CD4-positive, alpha-beta T cell treated with Interleukin-6 for 4 hours (primary cell): ENCODE data around the gene DOHH.
A peak's percentile ranks its signal among the peaks of the same experiment; 100 is the strongest.
"Not testable (repeated sequence)": the region's sequence is repeated elsewhere in the genome, so short reads cannot be mapped to it uniquely, and the experiment has no call there.

Experiments used
- DNase-seq: peaks from one replicate; pipeline ENCODE4 v3.0.0-alpha.2; 2020; ENCODE audit warnings: mixed read lengths

Gene DOHH

DNA sequence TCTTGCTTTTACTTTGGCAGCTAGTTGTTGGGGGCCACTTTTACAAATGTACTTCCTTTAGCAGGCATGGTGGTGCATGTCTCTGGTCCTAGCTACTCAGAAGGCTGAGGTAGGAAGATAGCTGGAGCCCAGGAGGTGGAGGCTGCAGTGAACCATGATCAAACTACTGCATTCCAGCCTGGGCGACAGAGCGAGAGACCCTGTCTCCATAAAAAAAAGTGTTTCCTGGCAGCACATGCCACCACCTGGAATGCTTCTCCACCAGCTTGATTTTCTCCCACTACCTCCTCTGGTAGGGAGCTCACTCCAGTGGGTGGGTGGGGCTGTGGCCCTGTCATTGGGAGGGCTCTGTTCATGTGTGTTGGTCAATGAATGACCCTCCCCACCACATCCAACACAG lies 18.2 kb upstream of the DOHH start:
- DNase-seq = no peak

DNA sequence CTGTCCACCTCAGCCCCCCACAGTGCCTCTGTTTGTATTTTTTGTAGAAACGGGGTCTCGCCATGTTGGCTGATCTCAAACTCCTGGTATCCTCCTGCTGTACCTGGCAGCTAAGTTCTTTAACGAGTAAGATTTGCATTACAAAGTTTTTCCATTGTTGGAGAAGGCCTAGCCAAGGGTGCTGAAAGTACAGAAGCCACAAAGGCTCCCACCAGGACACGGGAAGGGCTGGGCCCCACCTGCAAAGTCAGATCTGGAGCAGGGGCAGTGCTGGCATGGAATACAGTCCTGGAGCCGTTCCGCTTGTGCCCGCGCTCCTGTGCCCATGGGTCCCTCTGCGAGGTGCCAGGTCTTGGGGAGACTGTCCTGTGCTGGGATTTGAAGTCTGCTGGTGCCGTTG lies 17.8 kb upstream of the DOHH start:
- DNase-seq = no peak

DNA sequence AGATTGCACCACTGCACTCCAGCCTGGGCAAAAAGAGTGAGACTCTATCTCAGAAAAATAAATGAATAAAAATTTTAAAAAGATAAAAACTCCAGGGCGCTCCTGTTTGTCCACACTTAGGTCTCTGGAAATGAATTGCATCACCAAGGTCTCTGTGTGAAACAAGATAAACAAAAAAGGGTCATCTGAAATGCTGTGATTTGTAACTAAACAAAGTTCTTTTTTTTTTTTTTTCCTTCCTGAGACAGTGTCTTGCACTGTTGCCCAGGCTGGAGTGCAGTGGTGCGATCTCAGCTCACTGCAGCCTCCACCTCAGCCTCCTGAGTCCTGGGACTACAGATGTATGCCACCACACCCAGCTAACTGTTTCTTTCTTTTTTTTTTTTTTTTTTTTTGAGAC lies 17.2 kb upstream of the DOHH start:
- DNase-seq = no peak

DNA sequence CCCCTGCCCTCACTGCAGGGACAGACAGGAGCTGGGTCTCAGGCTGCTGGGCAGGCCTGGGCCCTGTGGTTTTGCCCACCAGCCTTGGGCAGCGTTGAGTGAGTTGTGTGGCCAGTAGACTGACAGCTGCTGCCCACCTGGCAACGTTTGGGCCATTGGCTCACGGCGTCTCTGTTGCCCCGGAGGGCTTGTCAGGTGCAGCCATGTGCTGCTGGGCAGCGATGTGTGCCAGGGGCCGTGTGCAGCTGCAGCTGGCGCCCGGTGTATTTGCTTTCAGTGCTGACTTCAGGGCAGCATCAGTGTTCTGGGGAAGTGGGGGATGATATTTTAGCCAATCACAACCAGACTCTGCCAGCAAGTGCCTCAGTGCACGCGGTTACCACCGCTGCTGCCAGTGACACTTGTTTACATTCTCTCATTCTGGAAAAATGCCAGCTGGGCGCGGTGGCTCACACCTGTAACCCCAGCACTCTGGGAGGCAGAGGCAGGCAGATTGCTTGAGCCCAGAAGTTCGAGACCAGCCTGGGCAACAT lies 16.3 kb upstream of the DOHH start:
- DNase-seq = peak; percentile 65

DNA sequence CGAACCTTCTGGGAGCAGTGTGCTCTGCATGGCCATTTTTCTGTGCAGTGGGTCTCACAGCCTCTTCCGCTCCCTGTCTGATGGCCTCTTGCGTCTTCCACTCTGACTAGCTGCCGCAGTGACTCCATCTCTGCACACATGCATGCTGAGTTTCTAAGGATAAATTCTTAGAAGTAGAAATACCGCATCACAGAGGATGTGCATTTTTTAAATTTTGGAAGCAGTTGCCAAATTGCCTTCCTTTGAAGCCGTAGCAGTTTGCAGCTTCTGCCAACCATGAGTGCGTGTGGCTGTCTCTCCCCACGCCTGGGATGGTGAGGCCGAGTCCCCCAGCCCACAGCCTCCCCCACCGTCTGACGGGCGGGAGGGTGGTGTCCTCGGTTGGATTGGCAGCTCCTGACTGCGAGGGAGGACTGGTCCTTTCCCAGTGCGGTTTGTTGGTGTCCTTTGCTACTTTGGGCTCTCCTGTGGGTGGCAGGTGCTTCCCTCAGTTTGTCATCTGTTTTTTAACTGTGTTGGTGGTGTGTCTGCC lies 15.5 kb upstream of the DOHH start:
- DNase-seq = no peak

DNA sequence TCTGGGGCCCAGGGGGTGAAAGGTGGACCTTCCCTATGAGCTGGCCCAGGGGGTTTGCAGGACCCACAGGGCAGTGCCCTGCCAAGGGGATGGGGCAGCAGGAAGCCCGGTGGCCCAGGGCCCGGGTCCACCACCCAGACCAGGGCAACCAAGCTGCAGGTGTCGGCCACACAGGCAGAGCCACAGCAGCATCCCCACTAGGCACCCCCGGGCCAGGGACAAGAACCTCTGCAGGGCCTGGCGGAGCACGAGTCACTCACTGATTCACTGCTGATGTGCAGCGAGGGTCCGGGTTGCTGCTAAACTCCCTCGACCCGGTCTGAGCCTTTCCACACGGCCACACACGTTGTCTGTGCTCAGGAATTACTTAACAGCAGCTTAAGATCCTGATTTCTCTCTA lies 14.5 kb upstream of the DOHH start:
- no peak for DNase-seq

DNA sequence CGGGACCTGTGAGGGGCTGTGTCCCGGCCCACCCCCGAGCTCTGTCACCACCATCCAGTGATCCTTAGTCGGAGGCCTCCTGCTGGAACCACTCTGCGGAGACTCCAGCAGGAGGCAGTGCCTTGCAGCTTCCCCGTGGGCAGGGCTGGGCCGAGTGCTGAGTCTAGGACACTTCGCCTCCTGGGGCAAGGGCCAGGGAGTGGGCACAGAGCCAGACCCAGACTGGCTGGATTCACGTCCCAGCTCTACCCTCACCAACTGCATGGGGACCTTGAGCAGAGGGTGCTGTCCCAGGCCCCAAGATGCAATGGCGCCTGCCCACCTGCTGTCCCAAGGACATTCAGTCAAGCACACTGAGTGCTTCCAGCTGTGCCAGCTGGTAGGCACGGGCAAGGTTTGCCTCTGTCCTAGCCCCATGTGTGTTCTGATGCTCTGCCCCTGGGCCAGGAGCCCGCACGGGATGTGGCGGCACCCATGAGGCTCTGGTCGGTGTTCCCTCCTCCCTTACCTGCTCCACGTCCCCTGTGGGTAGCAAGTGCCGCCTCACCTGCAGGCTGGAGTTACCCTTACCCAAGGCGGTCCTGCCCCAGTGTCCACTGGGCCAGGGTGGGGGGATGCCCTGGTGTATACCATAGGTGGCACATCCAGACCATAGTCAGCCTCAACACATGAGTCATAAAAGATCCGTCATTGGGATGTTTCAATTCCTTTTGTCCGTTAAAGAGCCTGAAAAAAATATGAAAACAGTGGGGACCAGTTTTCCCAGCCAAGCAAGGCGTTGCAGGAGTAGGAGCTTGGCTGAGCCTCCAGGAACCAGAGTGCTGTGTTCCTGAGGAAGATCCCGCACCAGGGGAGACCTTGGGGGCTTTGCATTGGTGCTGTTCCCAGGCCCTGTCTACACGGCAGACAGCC lies 13.0 kb upstream of the DOHH start:
- no peak for DNase-seq

DNA sequence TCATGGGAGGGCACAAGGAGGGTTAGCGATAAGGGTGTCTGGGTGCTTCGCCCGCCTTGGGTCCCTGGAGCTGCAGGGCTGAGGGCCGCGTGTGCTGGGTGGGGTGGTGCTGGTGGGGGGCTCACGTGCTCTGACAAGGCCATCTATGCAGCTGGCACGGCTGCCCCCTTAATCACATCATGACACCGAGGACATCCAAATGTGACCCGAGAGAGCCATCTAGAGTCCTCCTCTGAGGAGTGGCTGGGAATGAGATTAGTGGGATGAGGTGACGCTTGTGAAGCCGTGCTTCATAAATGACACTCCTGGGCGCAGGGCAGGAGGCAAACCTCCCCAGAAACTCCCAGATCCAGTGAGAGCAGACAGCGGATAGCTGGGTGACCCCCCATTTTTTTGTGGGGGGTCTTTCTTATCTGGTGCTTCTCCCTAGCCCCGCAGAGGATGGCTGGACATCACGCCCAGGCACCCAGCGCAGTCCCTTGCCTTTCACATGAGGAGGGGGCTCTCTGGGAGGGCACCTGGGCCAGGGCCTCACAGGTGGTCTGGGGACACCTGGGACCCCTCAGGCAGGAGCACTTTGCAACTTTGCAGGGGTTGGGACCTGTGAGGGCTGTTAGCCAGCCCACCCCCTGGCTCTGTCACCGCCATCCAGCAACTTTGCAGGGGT lies 12.2 kb upstream of the DOHH start:
- DNase-seq = no peak

DNA sequence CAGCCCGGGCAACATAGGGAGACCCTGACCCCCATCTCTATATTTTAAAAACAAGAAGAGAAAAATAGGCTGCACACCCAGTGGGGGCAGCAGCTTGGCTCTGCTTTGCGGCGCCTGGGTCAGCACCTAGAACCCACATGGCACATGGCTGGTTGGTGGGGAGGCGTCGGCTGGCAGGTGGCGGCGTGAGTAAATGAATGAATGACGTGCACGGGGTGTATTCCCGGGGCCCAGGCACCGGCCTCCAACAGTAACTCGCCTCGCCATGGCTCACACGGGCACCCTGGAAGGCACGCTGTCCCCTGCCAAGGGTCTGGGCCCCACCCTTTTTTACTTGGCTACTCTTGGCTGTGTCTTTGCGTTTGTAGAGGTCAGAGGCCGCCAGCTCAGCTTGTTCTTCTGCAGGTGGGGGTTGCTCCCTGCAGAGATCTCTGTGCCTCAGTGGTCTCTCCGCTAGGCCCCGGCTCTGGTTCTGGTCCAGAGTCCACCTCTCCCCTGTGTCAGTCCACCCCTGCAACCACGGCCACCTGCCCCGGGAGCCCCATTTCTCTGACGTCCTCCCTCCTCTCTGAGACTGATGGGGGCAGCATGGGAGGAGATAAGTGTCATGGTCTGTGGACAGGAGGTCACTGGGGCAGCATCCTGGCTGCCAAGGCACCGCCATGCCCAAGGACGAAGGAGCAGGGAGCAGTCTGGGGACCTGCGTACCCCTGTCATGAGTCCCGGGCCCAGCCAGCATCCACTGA lies 11.2 kb upstream of the DOHH start:
- no peak for DNase-seq

DNA sequence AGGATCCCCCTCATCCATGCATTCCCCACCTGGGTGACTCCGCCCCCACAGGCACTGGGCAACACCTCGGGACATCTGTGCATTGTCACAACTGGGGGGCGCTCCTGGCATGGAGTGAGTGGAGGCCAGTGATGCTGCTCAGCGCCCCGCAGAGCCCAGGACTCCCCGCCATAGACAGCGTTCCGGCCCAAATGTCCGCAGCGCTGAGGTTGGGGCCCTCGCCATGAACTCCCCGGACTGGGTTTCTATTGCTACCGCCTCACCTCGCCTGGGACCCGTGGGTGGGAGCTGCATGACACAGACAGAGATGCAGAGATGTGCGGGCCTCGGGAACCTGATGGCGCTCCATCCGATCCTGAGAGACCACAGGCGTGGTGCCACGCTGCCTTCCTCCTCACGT lies 10.3 kb upstream of the DOHH start:
- no peak for DNase-seq

DNA sequence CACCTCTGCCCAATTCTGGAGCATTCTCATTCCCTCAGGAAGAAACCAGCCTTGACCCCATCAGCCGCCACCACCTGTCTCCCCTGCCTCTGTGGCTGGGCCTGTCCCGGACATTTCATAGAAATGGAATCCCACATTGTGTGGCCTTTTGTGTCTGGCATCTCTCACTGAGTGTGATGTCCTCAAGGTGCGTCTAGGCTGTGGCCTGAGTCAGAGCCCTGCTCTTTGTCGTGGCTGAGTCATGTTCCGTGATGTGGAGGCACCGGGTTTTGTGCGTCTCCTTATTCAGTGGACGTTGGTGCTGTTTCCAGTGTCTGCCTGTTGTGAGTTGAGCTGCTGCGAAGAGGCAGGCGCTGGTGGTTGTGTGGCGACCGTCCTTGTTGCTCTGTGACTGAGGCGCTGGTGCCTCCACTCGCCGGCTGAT lies 9.1 kb upstream of the DOHH start:
- DNase-seq = no peak

DNA sequence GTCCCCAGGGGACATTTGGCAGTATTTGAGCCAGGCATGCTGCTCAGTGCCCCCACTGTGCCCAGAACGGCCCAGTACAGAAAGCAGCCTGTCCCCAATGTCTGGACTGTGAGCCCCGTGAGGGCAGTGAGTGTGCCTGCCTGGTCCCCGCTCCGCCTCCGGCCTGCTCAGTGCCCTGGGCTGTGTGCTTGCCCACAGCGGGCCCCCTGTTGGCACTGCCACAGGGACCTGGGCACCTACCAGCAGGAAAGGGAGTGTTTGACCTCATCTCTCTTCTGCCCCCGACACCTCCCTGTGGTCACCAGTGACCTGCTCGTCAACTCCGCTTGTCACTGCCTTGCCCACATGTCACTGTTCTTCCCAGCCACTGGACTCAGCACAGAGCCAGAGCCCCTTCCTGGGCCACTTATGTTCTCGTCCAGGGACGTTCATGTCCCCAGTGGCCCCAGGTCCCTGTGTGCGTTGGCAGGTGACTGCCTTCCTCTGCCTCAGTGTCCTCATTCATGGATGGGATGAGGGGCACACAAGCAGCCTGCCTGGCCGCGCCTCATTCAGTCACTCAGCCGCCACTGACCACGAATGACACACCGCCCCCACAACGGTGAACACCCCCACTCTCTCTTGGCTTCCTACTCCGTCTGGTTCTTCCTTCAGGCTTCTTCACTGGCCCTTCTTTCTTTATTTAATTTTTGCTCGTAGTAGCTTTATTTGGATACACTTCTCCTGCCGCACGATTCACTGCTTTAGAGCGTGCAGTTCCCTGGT lies 8.5 kb upstream of the DOHH start:
- no peak for DNase-seq

DNA sequence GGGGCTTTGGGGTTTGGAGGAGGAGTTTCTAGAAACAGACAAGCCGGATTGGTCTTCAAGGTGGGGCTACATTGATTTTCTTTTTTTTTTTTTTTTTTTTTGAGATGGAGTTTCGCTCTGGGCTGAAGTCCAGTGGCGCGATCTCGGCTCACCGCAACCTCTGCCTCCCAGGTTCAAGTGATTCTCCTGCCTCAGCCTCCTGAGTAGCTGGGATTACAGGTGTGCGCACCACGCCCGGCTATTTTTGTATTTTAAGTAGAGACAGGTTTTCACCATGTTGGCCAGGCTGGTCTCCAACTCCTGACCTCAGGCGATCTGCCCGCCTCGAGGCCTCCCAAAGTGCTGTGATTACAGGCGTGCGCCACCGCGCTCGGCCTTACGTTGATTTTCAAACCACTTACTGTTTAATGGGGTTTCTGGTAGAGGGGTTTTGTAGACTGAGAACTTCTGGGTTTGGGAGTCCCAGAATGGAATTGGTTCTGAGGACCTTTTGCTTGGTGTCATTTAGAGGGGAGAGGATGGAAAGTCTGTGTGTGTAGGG lies 7.7 kb upstream of the DOHH start:
- not testable (repeated sequence) for DNase-seq

DNA sequence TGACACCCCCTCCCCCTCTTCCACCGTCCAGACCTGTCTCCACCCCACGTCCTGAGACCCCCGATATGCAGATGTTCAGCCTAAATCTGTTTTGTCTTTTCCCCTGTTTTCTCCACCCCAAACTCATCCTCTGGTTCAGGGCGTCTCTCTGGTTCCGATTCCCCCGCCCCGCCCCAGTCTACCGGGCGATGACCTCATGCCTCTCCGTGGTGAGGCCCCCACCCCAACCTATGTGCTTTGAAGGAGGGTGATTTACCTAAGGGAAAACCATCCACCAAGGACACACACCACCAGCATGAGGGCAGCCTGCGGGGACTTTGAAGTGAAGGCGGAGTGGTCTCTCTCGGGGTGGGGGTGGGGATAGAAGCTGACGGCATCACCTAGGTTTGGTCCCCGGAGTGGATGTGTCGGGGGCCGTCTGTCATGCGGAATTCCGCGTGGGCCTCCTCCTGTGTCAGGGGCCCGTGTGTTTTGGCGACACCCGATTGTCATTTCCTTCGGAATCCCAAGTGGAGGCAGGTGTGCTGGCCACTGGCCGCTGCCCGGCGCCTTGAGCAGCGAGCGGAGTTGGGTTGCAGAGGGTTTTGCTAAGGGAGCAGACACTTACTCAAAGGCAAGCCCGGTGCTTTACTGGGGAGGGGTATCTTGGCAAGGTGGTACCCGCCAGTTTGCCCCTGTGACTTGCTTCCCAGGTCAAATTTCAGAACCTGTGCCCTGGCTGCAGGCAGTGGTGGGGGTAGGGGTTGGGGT lies 7.1 kb upstream of the DOHH start:
- peak; percentile 65 for DNase-seq

DNA sequence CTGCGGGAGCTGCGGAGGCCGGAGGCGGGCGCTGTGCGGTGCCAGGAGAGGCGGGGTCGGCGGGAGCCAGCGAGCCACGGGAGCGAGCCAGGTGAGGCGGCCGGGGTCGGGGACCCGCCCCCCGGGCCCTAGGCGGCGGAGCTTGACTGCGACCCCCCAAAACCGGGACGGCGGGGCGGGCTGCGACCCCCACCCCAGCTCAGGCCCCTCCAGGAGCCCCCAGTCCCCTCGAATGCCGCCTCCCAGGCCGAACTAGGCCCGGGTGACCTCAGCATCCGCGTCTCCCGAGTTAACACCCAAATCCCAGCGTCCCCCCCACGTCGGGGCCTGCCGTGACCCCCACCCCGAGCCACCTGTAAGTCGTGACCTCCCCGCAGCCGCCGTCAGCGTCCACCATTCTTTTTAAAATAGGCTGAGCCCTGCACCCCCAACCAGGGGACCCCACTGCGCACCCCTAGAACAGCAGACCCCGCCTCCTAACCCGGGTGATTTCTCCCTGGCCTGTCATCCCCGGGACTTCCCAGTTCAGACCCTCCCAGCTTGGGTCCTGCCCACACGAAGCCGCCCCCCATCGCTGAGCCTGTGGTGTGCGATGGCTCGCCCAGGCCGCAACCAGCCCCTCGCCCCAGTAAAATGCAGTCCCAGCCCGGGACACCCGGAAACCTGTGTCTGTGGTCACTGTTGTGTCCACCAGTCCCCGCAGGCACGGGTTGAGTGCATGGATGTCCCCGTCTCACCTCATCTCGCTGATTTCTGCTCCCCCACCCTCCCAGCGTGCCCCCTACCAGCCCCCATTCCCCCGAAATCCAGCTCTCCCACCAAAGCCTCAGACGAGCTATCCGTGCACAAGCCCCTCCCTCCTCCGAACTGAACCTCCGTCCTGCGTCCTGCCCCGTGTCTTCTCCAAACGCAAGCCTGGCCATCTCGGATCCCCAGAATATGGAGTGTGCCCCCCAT lies 6.2 kb upstream of the DOHH start:
- peak; percentile 28 for DNase-seq

DNA sequence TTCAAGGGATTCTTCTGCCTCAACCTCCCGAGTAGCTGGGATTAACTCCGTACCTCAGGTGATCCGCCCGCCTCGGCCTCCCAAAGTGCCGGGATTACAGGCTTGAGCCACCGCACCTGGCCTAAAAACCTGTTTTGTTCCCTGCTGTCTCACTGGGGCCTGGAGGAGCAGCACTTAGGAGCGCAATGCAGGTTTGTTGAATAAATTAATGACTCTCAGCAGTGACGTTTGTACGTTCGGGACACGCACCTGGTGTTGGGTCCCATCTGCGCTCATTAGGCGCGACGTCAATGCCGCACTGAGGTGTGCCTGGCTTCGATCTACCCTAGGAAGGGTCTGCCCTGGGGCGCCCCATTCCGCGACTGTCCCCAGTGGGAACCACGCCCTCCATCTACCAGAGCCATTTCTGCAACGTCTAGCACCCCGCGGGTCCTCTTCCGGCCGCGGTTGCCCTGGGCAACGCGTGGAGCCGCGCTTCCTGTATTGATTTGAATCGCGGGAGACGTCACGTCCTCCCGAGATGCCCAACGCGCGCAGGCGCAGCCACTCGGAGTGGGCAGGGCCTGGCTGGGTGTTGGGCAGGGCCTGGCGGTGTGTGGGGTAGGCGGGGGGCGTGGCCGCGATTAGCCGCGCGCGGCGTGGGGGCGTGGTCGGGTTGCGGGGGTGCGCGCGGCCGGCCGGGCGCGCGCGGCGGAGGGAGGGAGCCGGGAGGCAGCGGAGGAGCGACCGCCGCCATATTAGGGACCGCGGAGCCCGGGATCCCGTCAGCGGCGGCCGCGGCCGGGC lies 5.3 kb upstream of the DOHH start, which contains the start of gene FZR1:
FZR1 (plus strand) TSS at position 714 of the 786 bp plus-strand sequence. CDS start 16,679 bp downstream, outside the sequence.
- DNase-seq = peak; percentile 99

DNA sequence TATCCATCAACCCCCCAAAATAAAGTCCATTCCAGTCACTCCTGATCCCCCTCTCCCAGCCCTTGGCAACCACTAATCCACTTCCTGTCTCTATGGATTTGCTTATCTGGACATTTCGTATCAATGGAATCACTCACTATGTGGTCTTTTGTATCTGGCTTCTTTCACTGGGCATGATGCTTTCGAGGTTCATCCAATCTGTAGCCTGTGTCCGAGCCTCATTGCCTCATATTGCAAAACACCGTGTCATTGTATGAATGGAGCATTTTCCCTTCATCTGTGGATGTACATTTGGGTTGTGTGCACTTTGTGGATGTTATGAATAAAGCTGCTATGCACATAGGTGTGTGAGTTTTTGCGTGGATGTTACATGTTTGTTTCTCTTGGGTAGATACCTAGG lies 4.3 kb upstream of the DOHH start:
- no peak for DNase-seq

DNA sequence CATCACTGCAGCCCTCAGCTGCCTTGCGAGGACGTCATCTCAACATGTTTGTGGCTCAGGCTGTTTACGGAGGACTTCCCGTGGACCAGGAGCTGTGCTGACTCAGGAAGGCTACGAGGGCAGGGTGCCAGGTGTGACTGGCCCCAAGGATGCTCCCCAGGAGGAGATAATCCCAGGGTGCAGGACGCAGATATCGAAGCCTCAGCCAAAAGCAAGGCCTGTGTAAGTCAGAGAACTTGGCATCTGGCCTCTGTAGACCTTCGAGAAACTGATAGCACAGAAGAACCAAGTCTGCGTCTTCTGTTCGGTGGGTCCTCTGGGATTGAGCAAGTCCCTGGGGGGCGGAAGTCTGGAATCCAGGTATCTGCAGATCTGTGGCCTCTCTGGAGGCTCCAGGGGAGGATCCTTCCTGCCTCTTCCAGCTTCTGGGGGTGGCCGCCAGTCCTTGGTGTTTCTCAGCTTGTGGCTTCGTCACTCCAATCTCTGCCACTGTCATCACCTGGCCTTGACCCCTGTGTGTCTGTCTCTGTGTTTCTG lies 2.6 kb upstream of the DOHH start:
- DNase-seq = no peak

DNA sequence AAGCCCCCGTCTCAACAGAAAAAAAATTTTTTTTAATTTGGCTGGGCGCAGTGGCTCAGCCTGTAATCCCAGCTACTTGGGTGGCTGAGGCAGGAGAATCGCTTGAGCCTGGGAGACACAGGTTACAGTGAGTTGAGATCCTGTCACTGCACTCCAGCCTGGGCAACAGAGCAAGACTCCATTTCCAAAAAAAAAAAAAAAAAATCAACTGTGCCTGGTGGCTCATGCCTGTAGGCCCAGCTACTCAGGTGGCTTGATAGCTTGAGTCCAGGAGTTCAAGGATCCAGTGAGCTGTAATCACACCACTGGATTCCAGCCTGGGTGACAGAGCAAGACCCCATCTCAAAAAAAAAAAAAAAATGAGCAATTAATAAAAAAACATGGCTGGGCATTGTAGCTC lies 1.3 kb upstream of the DOHH start:
- DNase-seq = no peak
